ENCODE data around the gene DCHS2. TPM values are rescaled to one million over a fixed set of nuclear protein-coding genes. Genes with fewer than 3 reads are reported as not detected.

Gene DCHS2
- total and polyA plus RNA-seq, 10 of the 15 experiments (the other 5 are each of a cell fraction or from before 2014, with no cell fraction given), result 0.01 to 0.31 (median 0.06) TPM; not detected in 3

DNA sequence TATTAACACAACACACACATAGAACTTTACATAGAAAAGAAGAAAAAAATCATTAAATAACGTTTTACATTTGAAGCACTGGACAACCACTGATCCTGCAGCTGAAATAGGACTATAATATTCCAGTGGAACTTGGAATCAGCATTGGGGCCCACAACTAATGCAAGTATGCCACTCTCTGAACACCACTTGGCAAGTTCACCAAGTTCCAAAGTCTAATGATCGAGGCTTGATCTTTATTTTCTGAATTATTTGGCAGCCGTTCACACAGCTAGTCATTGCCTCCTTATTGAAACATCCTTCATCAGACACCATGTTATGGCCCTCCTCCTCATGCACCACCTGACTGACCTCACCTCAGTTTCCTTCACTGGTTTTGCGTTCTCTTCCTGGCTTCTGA is 107.6 kb downstream of the DCHS2 start:
- POLR2A ChIA-PET, result no interaction called here
- Histone ChIP-seq H3K27me3 (replicated peaks in 1 of 2; ENCODE audit: control insufficient read depth in 2 of 2, insufficient read depth in 2 of 2, low read length in 1 of 2) (no peaks in the 10 kb centered on the region), H3K9ac (ENCODE audit: control insufficient read depth, insufficient read depth, low read length) (no peak overlapping the region), H3K36me3 (ENCODE audit: control insufficient read depth in 2 of 2, insufficient read depth in 2 of 2, low read length in 1 of 2) (no peaks in the 10 kb centered on the region), H3K79me2 (ENCODE audit: control insufficient read depth, insufficient read depth, low read length) (no peaks in the 10 kb centered on the region), H3K4me2 (ENCODE audit: control insufficient read depth, insufficient read depth) (no peak overlapping the region), H3K4me3 (no peak overlapping the region), H3K27ac (ENCODE audit: control insufficient read depth, insufficient read depth) (no peak overlapping the region), H2AFZ (ENCODE audit: control insufficient read depth, low read depth, low read length) (no peak overlapping the region), H3K9me3 (replicated peaks; ENCODE audit: control insufficient read depth, insufficient read depth, low read length) (no peaks in the 10 kb centered on the region), H4K20me1 (ENCODE audit: control insufficient read depth, insufficient read depth) (no peaks in the 10 kb centered on the region; the same call in 1 of the 2 replicates), H3K4me1 (ENCODE audit: control insufficient read depth, insufficient read depth, low read length) (no peaks in the 10 kb centered on the region)
- FAIRE-seq (no peak), DNase-seq (ENCODE audit: low read depth, low spot score) (no peak), ATAC-seq (no peak)
- no TSS peak for BruUV-seq (replicated peaks)
- in situ Hi-C loops (cut with MboI) (no loop called here), intact Hi-C loops (cut with micrococcal nuclease; ENCODE audit: unreplicated experiment) (no loop called here)
- SMC1A ChIA-PET (ENCODE audit: uncharacterized antibody, unreplicated experiment), result no interaction called here
- TF ChIP-seq ESRRA (IDR thresholded peaks at IDR 0.05; ENCODE audit: low read length), result no peak
- TF ChIP-seq TCF7 (IDR thresholded peaks at IDR 0.05; ENCODE audit: borderline replicate concordance), result no peak
- TF ChIP-seq MEF2A (IDR thresholded peaks at IDR 0.05; ENCODE audit: insufficient read depth, low read depth, low read length), result no peak
- WGBS (ENCODE audit: insufficient coverage, insufficient replicate concordance, low lambda C conversion rate, missing lambda C conversion rate), result 28% methylated on average over 4 of the region's 4 CpGs
- RAD21 ChIA-PET (ENCODE audit: unreplicated experiment), result no interaction called here
- CTCF ChIA-PET, result no interaction called here

DNA sequence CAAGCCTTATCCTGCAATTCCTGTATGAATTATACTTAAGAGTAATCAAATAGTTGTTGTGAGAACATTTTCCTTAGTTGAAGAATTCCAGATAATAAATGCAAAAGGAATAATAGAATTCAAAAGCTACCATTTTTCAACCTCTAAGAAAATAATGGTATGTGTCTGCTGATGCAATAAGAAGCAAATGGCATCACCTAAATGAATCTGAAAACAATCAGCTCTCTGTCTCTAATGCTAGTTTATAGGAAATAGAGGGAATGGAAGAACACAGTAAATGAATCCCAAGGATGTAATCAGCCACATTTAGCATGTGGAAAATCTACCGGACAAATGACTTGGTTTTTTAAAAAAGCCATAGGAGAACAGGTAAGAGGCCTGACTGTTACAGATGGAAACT is 115.1 kb downstream of the DCHS2 start:
- Histone ChIP-seq H2AFZ (ENCODE audit: control insufficient read depth, low read depth, low read length) (no peak overlapping the region), H3K79me2 (ENCODE audit: control insufficient read depth, insufficient read depth, low read length) (no peaks in the 10 kb centered on the region), H3K27ac (ENCODE audit: control insufficient read depth, insufficient read depth) (no peak overlapping the region), H3K27me3 (replicated peaks in 1 of 2; ENCODE audit: control insufficient read depth in 2 of 2, insufficient read depth in 2 of 2, low read length in 1 of 2) (no peaks in the 10 kb centered on the region; a peak in 1 of 4 replicates), H3K4me3 (no peak overlapping the region), H3K36me3 (ENCODE audit: control insufficient read depth in 2 of 2, insufficient read depth in 2 of 2, low read length in 1 of 2) (no peaks in the 10 kb centered on the region), H3K9me3 (replicated peaks; ENCODE audit: control insufficient read depth, insufficient read depth, low read length) (no peaks in the 10 kb centered on the region), H3K4me2 (ENCODE audit: control insufficient read depth, insufficient read depth) (no peak overlapping the region), H3K9ac (ENCODE audit: control insufficient read depth, insufficient read depth, low read length) (no peak overlapping the region), H4K20me1 (ENCODE audit: control insufficient read depth, insufficient read depth) (no peaks in the 10 kb centered on the region; the same call in 1 of the 2 replicates), H3K4me1 (ENCODE audit: control insufficient read depth, insufficient read depth, low read length) (no peaks in the 10 kb centered on the region)
- intact Hi-C loops (cut with micrococcal nuclease; ENCODE audit: unreplicated experiment) (no loop called here), in situ Hi-C loops (cut with MboI) (no loop called here)
- ChIA-PET SMC1A (ENCODE audit: uncharacterized antibody, unreplicated experiment) (no interaction called here), RAD21 (ENCODE audit: unreplicated experiment) (no interaction called here), CTCF (no interaction called here), POLR2A (no interaction called here)
- no TSS peak for BruUV-seq (replicated peaks)
- DNase-seq (ENCODE audit: low read depth, low spot score) (no peak), ATAC-seq (no peak), FAIRE-seq (no peak)
- no peak for TF ChIP-seq POLR2AphosphoS5 (IDR thresholded peaks at IDR 0.05; ENCODE audit: low read length)
- no peak for TF ChIP-seq HDAC2 (IDR thresholded peaks at IDR 0.05)
- no peak for TF ChIP-seq MYB (IDR thresholded peaks at IDR 0.05; ENCODE audit: borderline replicate concordance, low read depth, low read length)
- no peak for TF ChIP-seq ZNF274 (IDR thresholded peaks at IDR 0.05; ENCODE audit: insufficient read depth, insufficient read length)
- TF ChIP-seq ZSCAN29 (IDR thresholded peaks at IDR 0.05), result no peak
- TF ChIP-seq CREM (IDR thresholded peaks at IDR 0.05; ENCODE audit: low read depth), result no peak
- TF ChIP-seq SMARCA5 (IDR thresholded peaks at IDR 0.05), result no peak
- WGBS (ENCODE audit: insufficient coverage, insufficient replicate concordance, low lambda C conversion rate, missing lambda C conversion rate), result 94% methylated on average over 1 of the region's 1 CpG

Measured in GM12878 (cell line).